Osteoblast (primary cell): ENCODE data around the gene PCDH9. TPM values are rescaled to one million over a fixed set of nuclear protein-coding genes. Genes with fewer than 3 reads are reported as not detected.

ENCODE experiments used
- DNase-seq: peaks from one replicate; pipeline ENCODE4 v3.0.0; 2011; ENCODE audit warnings: low spot score, mixed read lengths; ENCODE audit not compliant: insufficient read length; ENCODE audit errors: missing footprints
- H2AFZ ChIP-seq: 2 replicates; pipeline ENCODE4 v1.6.0; 2011; ENCODE audit warnings: mild to moderate bottlenecking, low read length
- H3K27ac ChIP-seq: 2 replicates; pipeline ENCODE4 v1.5.1; 2011; ENCODE audit warnings: mild to moderate bottlenecking, low read depth, low read length, moderate library complexity
- H3K27me3 ChIP-seq: 2 replicates; pipeline ENCODE4 v1.6.0; 2012; ENCODE audit warnings: mild to moderate bottlenecking, control low read depth, inconsistent platforms, low read length, moderate library complexity; ENCODE audit not compliant: insufficient read depth
- H3K36me3 ChIP-seq: 2 replicates; pipeline ENCODE4 v1.5.1; 2011; ENCODE audit warnings: mild to moderate bottlenecking, low read length, control low read depth, moderate library complexity; ENCODE audit not compliant: insufficient read depth
- H3K4me1 ChIP-seq: 2 replicates; pipeline ENCODE4 v1.5.1; 2011; ENCODE audit warnings: mild to moderate bottlenecking, low read length, control low read depth, moderate library complexity; ENCODE audit not compliant: insufficient read depth
- H3K4me2 ChIP-seq: 2 replicates; pipeline ENCODE4 v1.6.0; 2011; ENCODE audit warnings: mild to moderate bottlenecking, low read length; ENCODE audit not compliant: insufficient read depth
- H3K4me3 ChIP-seq: fragments of 200-600 bp; sonication (generic); 3 replicates; pipeline ENCODE4 v1.5.1; 2012; ENCODE audit warnings: mild to moderate bottlenecking, low read length, inconsistent platforms; ENCODE audit not compliant: insufficient read depth
- H3K79me2 ChIP-seq: 2 replicates; pipeline ENCODE4 v1.6.0; 2012; ENCODE audit warnings: mild to moderate bottlenecking, low read length, control low read depth, inconsistent platforms; ENCODE audit not compliant: insufficient read depth
- H3K9me3 ChIP-seq: 2 replicates; pipeline ENCODE4 v1.5.1; 2011; ENCODE audit warnings: low read depth, low read length, control low read depth
- H4K20me1 ChIP-seq: 2 replicates; pipeline ENCODE4 v1.6.0; 2012; ENCODE audit warnings: mild to moderate bottlenecking, low read length, control low read depth; ENCODE audit not compliant: insufficient read depth
- CTCF ChIP-seq: IDR thresholded peaks from 2 replicates; pipeline ENCODE4 v1.5.1; 2011; ENCODE audit warnings: mild to moderate bottlenecking, low read depth, low read length, moderate library complexity; ENCODE audit errors: extremely low read depth
- total RNA-seq: library from RNA; depleted of rRNA; stranded (reverse); fragments of >200 nt; gene quantifications from 2 replicates; pipeline ENCODE4 v1.2.3, GENCODE V29; 2012

Gene PCDH9
- total RNA-seq, 1 donor = 1.1 TPM

- no peak for DNase-seq
- Histone ChIP-seq H3K4me1 (no peaks in the 10 kb centered on the region), H3K9me3 (no peaks in the 10 kb centered on the region), H3K79me2 (no peaks in the 10 kb centered on the region), H2AFZ (no peak overlapping the region), H3K27ac (no peak overlapping the region), H4K20me1 (no peaks in the 10 kb centered on the region), H3K27me3 (no peaks in the 10 kb centered on the region), H3K4me2 (no peak overlapping the region), H3K4me3 (no peak overlapping the region), H3K36me3 (no peaks in the 10 kb centered on the region)
- no peak for TF ChIP-seq CTCF
Observed at GRCh38 chr13:67167420-67167819, 62.7 kb downstream of the PCDH9 start.

GRCh38 chr13:67161176-67161575 lies 69.0 kb downstream of the PCDH9 start:
- DNase-seq = no peak
- Histone ChIP-seq H3K4me2 (no peak overlapping the region), H3K79me2 (no peaks in the 10 kb centered on the region), H3K4me3 (no peak overlapping the region), H3K27ac (no peak overlapping the region), H3K36me3 (no peaks in the 10 kb centered on the region), H3K27me3 (no peaks in the 10 kb centered on the region), H4K20me1 (no peaks in the 10 kb centered on the region), H3K9me3 (no peaks in the 10 kb centered on the region), H2AFZ (no peak overlapping the region), H3K4me1 (no peaks in the 10 kb centered on the region)
- TF ChIP-seq CTCF = no peak

- no peak for TF ChIP-seq CTCF
- no peaks in the 10 kb centered on the region for H3K27me3 ChIP-seq
- no peaks in the 10 kb centered on the region for H3K9me3 ChIP-seq
- no peak overlapping the region for H3K27ac ChIP-seq
- H3K4me2 ChIP-seq = no peak overlapping the region
- H3K4me3 ChIP-seq = no peak overlapping the region
- DNase-seq = no peak
- H3K36me3 ChIP-seq = no peaks in the 10 kb centered on the region
- H3K4me1 ChIP-seq = no peaks in the 10 kb centered on the region
- H2AFZ ChIP-seq = no peak overlapping the region
- no peaks in the 10 kb centered on the region for H4K20me1 ChIP-seq
- no peaks in the 10 kb centered on the region for H3K79me2 ChIP-seq
Observed at GRCh38 chr13:67158903-67159302, 71.2 kb downstream of the PCDH9 start.

- Histone ChIP-seq H3K4me1 (no peaks in the 10 kb centered on the region), H3K79me2 (no peaks in the 10 kb centered on the region), H3K4me3 (no peak overlapping the region), H3K36me3 (no peaks in the 10 kb centered on the region), H3K9me3 (no peaks in the 10 kb centered on the region), H3K4me2 (no peak overlapping the region), H3K27ac (no peak overlapping the region), H3K27me3 (no peaks in the 10 kb centered on the region), H2AFZ (no peak overlapping the region), H4K20me1 (no peaks in the 10 kb centered on the region)
- DNase-seq = no peak
- no peak for TF ChIP-seq CTCF
Observed at GRCh38 chr13:67156723-67157060, 73.4 kb downstream of the PCDH9 start.
